NT2/D1 (cell line): ENCODE measurements around the gene DENND6A.
"Not testable (repeated sequence)": the region's sequence is repeated elsewhere in the genome, so short reads cannot be mapped to it uniquely, and the experiment has no call there.

Source experiments
- DNase-seq: peaks from one replicate; pipeline ENCODE4 v3.0.0-alpha.2; 2011; ENCODE audit warnings: low read depth, low spot score
- H3K27me3 ChIP-seq: 2 replicates; pipeline ENCODE4 v1.6.0; 2011; ENCODE audit warnings: mild to moderate bottlenecking; ENCODE audit not compliant: insufficient read length, insufficient read depth
- H3K36me3 ChIP-seq: 2 replicates; pipeline ENCODE4 v1.6.1; 2011; ENCODE audit warnings: mild to moderate bottlenecking, low read length, mixed read lengths; ENCODE audit not compliant: insufficient read depth, insufficient read length
- H3K4me1 ChIP-seq: 2 replicates; pipeline ENCODE4 v1.5.1; 2011; ENCODE audit not compliant: insufficient read depth, insufficient read length
- H3K4me3 ChIP-seq: 2 replicates; pipeline ENCODE4 v1.5.1; 2011; ENCODE audit warnings: low read depth; ENCODE audit not compliant: insufficient read length
- H3K9ac ChIP-seq: 2 replicates; pipeline ENCODE4 v1.6.0; 2011; ENCODE audit warnings: low read depth; ENCODE audit not compliant: insufficient read length
- H3K9me3 ChIP-seq: 2 replicates; pipeline ENCODE4 v1.5.1; 2011; ENCODE audit warnings: mild to moderate bottlenecking, low read length; ENCODE audit not compliant: insufficient read depth
- SUZ12 ChIP-seq: IDR thresholded peaks from 2 replicates; pipeline ENCODE4 v1.6.1; 2011; ENCODE audit not compliant: insufficient read length, insufficient read depth; ENCODE audit errors: extremely low read depth
- YY1 ChIP-seq: IDR thresholded peaks from 2 replicates; pipeline ENCODE4 v1.6.1; 2011; ENCODE audit not compliant: insufficient read length, insufficient read depth
- ZNF274 ChIP-seq: IDR thresholded peaks from 2 replicates; pipeline ENCODE4 v1.6.1; 2011; ENCODE audit warnings: mild to moderate bottlenecking, low read depth, low read length

DENND6A gene

GRCh38 chr3:57624801-57625200 is 68.1 kb downstream of the DENND6A start:
- TF ChIP-seq ZNF274: no peak
- no peak for TF ChIP-seq YY1
- TF ChIP-seq SUZ12: no peak
- peaks cover 37% of the 10 kb centered on the region for H3K36me3 ChIP-seq
- DNase-seq: no peak
- no peaks in the 10 kb centered on the region for H3K4me1 ChIP-seq
- no peak overlapping the region for H3K4me3 ChIP-seq
- no peaks in the 10 kb centered on the region for H3K9me3 ChIP-seq
- no peak overlapping the region for H3K9ac ChIP-seq
- H3K27me3 ChIP-seq: no peaks in the 10 kb centered on the region

- Histone ChIP-seq H3K36me3 (peaks cover 15% of the 10 kb centered on the region), H3K9ac (no peak overlapping the region), H3K27me3 (no peaks in the 10 kb centered on the region), H3K4me3 (no peak overlapping the region), H3K4me1 (no peaks in the 10 kb centered on the region), H3K9me3 (no peaks in the 10 kb centered on the region)
- TF ChIP-seq SUZ12 (no peak), ZNF274 (no peak), YY1 (no peak)
- DNase-seq: no peak
Measured at GRCh38 chr3:57622362-57622761, 70.5 kb downstream of the DENND6A start.

GRCh38 chr3:57617739-57618138 is 75.1 kb downstream of the DENND6A start:
- no peak for DNase-seq
- Histone ChIP-seq H3K9ac (no peak overlapping the region), H3K4me1 (no peaks in the 10 kb centered on the region), H3K36me3 (no peaks in the 10 kb centered on the region), H3K27me3 (no peaks in the 10 kb centered on the region), H3K9me3 (no peaks in the 10 kb centered on the region), H3K4me3 (no peak overlapping the region)
- TF ChIP-seq SUZ12 (no peak), YY1 (no peak), ZNF274 (no peak)

GRCh38 chr3:57616233-57616632 is 76.6 kb downstream of the DENND6A start:
- H3K9ac ChIP-seq: no peak overlapping the region
- H3K27me3 ChIP-seq: no peaks in the 10 kb centered on the region

GRCh38 chr3:57611870-57612269 is 81.0 kb downstream of the DENND6A start:
- H3K4me1 ChIP-seq, H3K9ac ChIP-seq, H3K4me3 ChIP-seq, H3K27me3 ChIP-seq, DNase-seq, H3K36me3 ChIP-seq, H3K9me3 ChIP-seq: not testable (repeated sequence)

More at GRCh38 chr3:57616233-57616632, 76.6 kb downstream of the DENND6A start:
- H3K4me1 ChIP-seq: no peaks in the 10 kb centered on the region
- no peaks in the 10 kb centered on the region for H3K9me3 ChIP-seq
- no peak for TF ChIP-seq YY1
- TF ChIP-seq ZNF274: no peak
- no peak for TF ChIP-seq SUZ12
- DNase-seq: no peak
- no peak overlapping the region for H3K4me3 ChIP-seq
- H3K36me3 ChIP-seq: no peaks in the 10 kb centered on the region

GRCh38 chr3:57605683-57606082 is 87.2 kb downstream of the DENND6A start:
- no peak for TF ChIP-seq SUZ12
- TF ChIP-seq YY1: no peak
- TF ChIP-seq ZNF274: no peak

GRCh38 chr3:57604971-57605370 is 87.9 kb downstream of the DENND6A start:
- H3K9ac ChIP-seq: no peak overlapping the region
- DNase-seq: no peak

More at GRCh38 chr3:57605683-57606082, 87.2 kb downstream of the DENND6A start:
- Histone ChIP-seq H3K9me3 (peaks cover 9% of the 10 kb centered on the region; the same call in 1 of the 2 replicates), H3K27me3 (no peaks in the 10 kb centered on the region), H3K4me3 (no peak overlapping the region), H3K4me1 (no peaks in the 10 kb centered on the region), H3K9ac (no peak overlapping the region), H3K36me3 (peaks cover 11% of the 10 kb centered on the region)
- DNase-seq: no peak

GRCh38 chr3:57600195-57600594 is 92.7 kb downstream of the DENND6A start:
- no peaks in the 10 kb centered on the region for H3K4me1 ChIP-seq
- H3K36me3 ChIP-seq: peaks cover 23% of the 10 kb centered on the region
- no peak overlapping the region for H3K4me3 ChIP-seq
- DNase-seq: no peak
- no peak for TF ChIP-seq YY1
- TF ChIP-seq SUZ12: no peak
- TF ChIP-seq ZNF274: no peak
- H3K9me3 ChIP-seq: no peaks in the 10 kb centered on the region
- no peaks in the 10 kb centered on the region for H3K27me3 ChIP-seq
- H3K9ac ChIP-seq: no peak overlapping the region

More at GRCh38 chr3:57604971-57605370, 87.9 kb downstream of the DENND6A start:
- Histone ChIP-seq H3K9me3 (peaks cover 9% of the 10 kb centered on the region; the same call in 1 of the 2 replicates), H3K4me1 (no peaks in the 10 kb centered on the region), H3K36me3 (peaks cover 16% of the 10 kb centered on the region), H3K4me3 (no peak overlapping the region), H3K27me3 (no peaks in the 10 kb centered on the region)
- TF ChIP-seq YY1: no peak
- TF ChIP-seq SUZ12: no peak
- TF ChIP-seq ZNF274: no peak
